T-helper 1 cell treated with Interleukin-12 subunit alpha and Interleukin-12 subunit beta and Interleukin-4 antibody, amounts not matched to agents 30 μg/mL and 1 μg/mL, for 36 hours (primary cell): ENCODE measurements around the gene SPRED3.
"Not testable (repeated sequence)": the region's sequence is repeated elsewhere in the genome, so short reads cannot be mapped to it uniquely, and the experiment has no call there.

Experiments used
- H3K27ac Mint-ChIP-seq: one replicate; pipeline ENCODE4 v1.8.0; 2021; ENCODE audit warnings: mild to moderate bottlenecking, mixed read lengths
- H3K27me3 Mint-ChIP-seq: one replicate; pipeline ENCODE4 v1.8.0; 2021; ENCODE audit warnings: low read depth, mixed read lengths
- H3K36me3 Mint-ChIP-seq: one replicate; pipeline ENCODE4 v1.8.0; 2021; ENCODE audit warnings: low read depth, mixed read lengths
- H3K4me1 Mint-ChIP-seq: one replicate; pipeline ENCODE4 v1.8.0; 2021; ENCODE audit warnings: low read depth, mixed read lengths
- H3K4me3 Mint-ChIP-seq: one replicate; pipeline ENCODE4 v1.8.0; 2021; ENCODE audit warnings: mild to moderate bottlenecking, moderate library complexity, mixed read lengths
- H3K9me3 Mint-ChIP-seq: one replicate; pipeline ENCODE4 v1.8.0; 2021; ENCODE audit warnings: mixed read lengths

Gene SPRED3

GRCh38 chr19:38392707-38393308 is 4.3 kb downstream of the SPRED3 start:
- no peak overlapping the region for H3K4me3 Mint-ChIP-seq
- peaks cover 8% of the 10 kb centered on the region for H3K36me3 Mint-ChIP-seq
- no peaks in the 10 kb centered on the region for H3K9me3 Mint-ChIP-seq
- H3K27ac Mint-ChIP-seq: no peak overlapping the region
- peaks cover 24% of the 10 kb centered on the region for H3K4me1 Mint-ChIP-seq
- peaks cover 37% of the 10 kb centered on the region for H3K27me3 Mint-ChIP-seq

GRCh38 chr19:38394488-38394887 is 6.0 kb downstream of the SPRED3 start:
- Mint-ChIP-seq H3K36me3 (peaks cover 8% of the 10 kb centered on the region), H3K9me3 (no peaks in the 10 kb centered on the region), H3K4me1 (peaks cover 19% of the 10 kb centered on the region), H3K4me3 (peak overlapping the region; percentile 86), H3K27ac (peak overlapping the region; percentile 84), H3K27me3 (peaks cover 30% of the 10 kb centered on the region)

GRCh38 chr19:38395381-38396114 is 7.1 kb downstream of the SPRED3 start:
- Mint-ChIP-seq H3K4me1 (peaks cover 18% of the 10 kb centered on the region), H3K36me3 (peaks cover 8% of the 10 kb centered on the region), H3K4me3 (peak overlapping the region; percentile 86), H3K27ac (peak overlapping the region; percentile 84), H3K27me3 (peaks cover 23% of the 10 kb centered on the region), H3K9me3 (no peaks in the 10 kb centered on the region)

GRCh38 chr19:38399081-38399480 is 10.6 kb downstream of the SPRED3 start:
- Mint-ChIP-seq H3K4me1 (peaks cover 19% of the 10 kb centered on the region), H3K27me3 (peaks cover 1% of the 10 kb centered on the region), H3K9me3 (no peaks in the 10 kb centered on the region), H3K36me3 (peaks cover 5% of the 10 kb centered on the region), H3K27ac (no peak overlapping the region), H3K4me3 (no peak overlapping the region)

- Mint-ChIP-seq H3K9me3 (no peaks in the 10 kb centered on the region), H3K27me3 (no peaks in the 10 kb centered on the region), H3K27ac (no peak overlapping the region), H3K4me1 (peaks cover 21% of the 10 kb centered on the region), H3K4me3 (no peak overlapping the region), H3K36me3 (peaks cover 6% of the 10 kb centered on the region)
Measured at GRCh38 chr19:38399537-38399936, 11.0 kb downstream of the SPRED3 start.

- Mint-ChIP-seq H3K4me3 (no peak overlapping the region), H3K36me3 (peaks cover 8% of the 10 kb centered on the region), H3K4me1 (peaks cover 16% of the 10 kb centered on the region), H3K27me3 (no peaks in the 10 kb centered on the region), H3K9me3 (no peaks in the 10 kb centered on the region), H3K27ac (no peak overlapping the region)
Measured at GRCh38 chr19:38400361-38400760, 11.9 kb downstream of the SPRED3 start.

GRCh38 chr19:38401148-38401547 is 12.7 kb downstream of the SPRED3 start:
- Mint-ChIP-seq H3K36me3 (peaks cover 9% of the 10 kb centered on the region), H3K4me3 (no peak overlapping the region), H3K9me3 (no peaks in the 10 kb centered on the region), H3K27me3 (no peaks in the 10 kb centered on the region), H3K27ac (no peak overlapping the region), H3K4me1 (peaks cover 16% of the 10 kb centered on the region)

- Mint-ChIP-seq H3K9me3 (no peaks in the 10 kb centered on the region), H3K36me3 (peaks cover 12% of the 10 kb centered on the region), H3K27ac (peak overlapping the region; percentile 83), H3K4me3 (peak overlapping the region; percentile 90), H3K27me3 (no peaks in the 10 kb centered on the region), H3K4me1 (peaks cover 10% of the 10 kb centered on the region)
Measured at GRCh38 chr19:38402623-38402966, 14.1 kb downstream of the SPRED3 start.

- Mint-ChIP-seq H3K36me3 (peaks cover 15% of the 10 kb centered on the region), H3K27ac (peak within 1 kb of the TSS; percentile 90), H3K27me3 (no peaks in the 10 kb centered on the region), H3K4me3 (peak within 1 kb of the TSS; percentile 90), H3K4me1 (peaks cover 10% of the 10 kb centered on the region), H3K9me3 (no peaks in the 10 kb centered on the region)
Measured at GRCh38 chr19:38402967-38403674, 14.6 kb downstream of the SPRED3 start, which contains the start of gene FAM98C. TSS of gene FAM98C (plus strand) at chr19:38403093. CDS start at chr19:38403154, 61 bp downstream.

- H3K27me3 Mint-ChIP-seq: no peaks in the 10 kb centered on the region
- H3K36me3 Mint-ChIP-seq: peaks cover 22% of the 10 kb centered on the region
- peak overlapping the region; percentile 90 for H3K4me3 Mint-ChIP-seq
- peaks cover 10% of the 10 kb centered on the region for H3K4me1 Mint-ChIP-seq
- H3K9me3 Mint-ChIP-seq: no peaks in the 10 kb centered on the region
- H3K27ac Mint-ChIP-seq: no peak overlapping the region
Measured at GRCh38 chr19:38404858-38405257, 16.4 kb downstream of the SPRED3 start.

GRCh38 chr19:38405276-38405675 is 16.8 kb downstream of the SPRED3 start:
- Mint-ChIP-seq H3K9me3 (no peaks in the 10 kb centered on the region), H3K36me3 (peaks cover 23% of the 10 kb centered on the region), H3K27ac (no peak overlapping the region), H3K4me1 (peaks cover 10% of the 10 kb centered on the region), H3K4me3 (no peak overlapping the region), H3K27me3 (no peaks in the 10 kb centered on the region)

GRCh38 chr19:38409631-38410133 is 21.2 kb downstream of the SPRED3 start:
- Mint-ChIP-seq H3K36me3 (peaks cover 19% of the 10 kb centered on the region), H3K4me3 (no peak overlapping the region), H3K9me3 (no peaks in the 10 kb centered on the region), H3K4me1 (no peaks in the 10 kb centered on the region), H3K27me3 (no peaks in the 10 kb centered on the region), H3K27ac (no peak overlapping the region)

- H3K27me3 Mint-ChIP-seq, H3K27ac Mint-ChIP-seq, H3K4me1 Mint-ChIP-seq, H3K4me3 Mint-ChIP-seq, H3K9me3 Mint-ChIP-seq: not testable (repeated sequence)
- peaks cover 15% of the 10 kb centered on the region for H3K36me3 Mint-ChIP-seq
Measured at GRCh38 chr19:38410407-38410806, 21.9 kb downstream of the SPRED3 start.

- H3K36me3 Mint-ChIP-seq: peaks cover 14% of the 10 kb centered on the region
- H3K4me1 Mint-ChIP-seq: no peaks in the 10 kb centered on the region
- H3K4me3 Mint-ChIP-seq: no peak overlapping the region
- H3K27me3 Mint-ChIP-seq: no peaks in the 10 kb centered on the region
- H3K9me3 Mint-ChIP-seq: no peaks in the 10 kb centered on the region
- no peak overlapping the region for H3K27ac Mint-ChIP-seq
Measured at GRCh38 chr19:38411041-38411712, 22.7 kb downstream of the SPRED3 start.
